HS-5 (cell line): ENCODE results near the gene PTPRD.

Experiments used
- DNase-seq: peaks from one replicate; pipeline ENCODE4 v3.0.0-alpha.2; 2012; ENCODE audit warnings: low read depth

Gene PTPRD

GRCh38 chr9:9605681-9606080 is 1007.1 kb downstream of the PTPRD start:
- no peak for DNase-seq

DNA sequence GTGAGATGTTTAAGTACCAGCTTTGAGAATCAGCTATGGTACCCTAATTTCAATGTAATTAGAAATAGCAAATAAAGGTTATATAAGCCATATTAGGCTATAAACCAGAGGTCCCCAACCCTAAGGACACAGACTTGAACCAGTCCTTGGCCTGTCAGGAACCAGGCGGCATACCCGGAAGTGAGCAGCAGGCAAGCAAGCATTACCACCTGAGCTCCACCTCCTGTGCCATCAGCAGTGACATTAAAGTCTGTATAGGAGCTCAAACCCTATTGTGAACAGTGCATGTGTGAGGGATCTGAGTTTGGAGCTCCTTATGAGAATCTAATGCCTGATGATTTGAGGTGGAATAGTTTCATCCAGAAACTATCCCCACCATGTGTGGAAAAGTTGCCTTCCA is 1009.5 kb downstream of the PTPRD start:
- no peak for DNase-seq

GRCh38 chr9:9598723-9599122 is 1014.1 kb downstream of the PTPRD start:
- DNase-seq = no peak

GRCh38 chr9:9592104-9592503 is 1020.7 kb downstream of the PTPRD start:
- no peak for DNase-seq

DNA sequence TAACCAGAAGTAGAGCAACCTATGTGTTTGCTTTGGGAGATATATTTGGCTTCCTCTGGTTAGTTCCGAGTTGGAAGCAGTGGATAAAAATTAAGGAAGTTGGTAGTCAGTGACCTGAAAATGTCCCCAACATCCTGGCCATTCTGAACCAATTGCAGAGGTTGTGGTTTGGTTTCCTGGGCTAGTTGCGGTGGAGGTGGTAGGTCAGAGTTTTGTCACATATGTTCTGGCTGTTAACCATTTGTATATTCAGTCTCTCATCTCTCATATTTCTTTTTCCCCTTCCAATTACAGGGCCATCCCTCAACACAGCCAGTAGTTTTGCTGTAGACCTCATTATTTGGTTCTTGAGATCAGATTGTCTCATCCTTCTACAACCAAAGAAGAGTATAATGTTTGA is 1026.9 kb downstream of the PTPRD start:
- DNase-seq = no peak

- DNase-seq = no peak
Measured at GRCh38 chr9:9574080-9574479, 1038.7 kb downstream of the PTPRD start.

GRCh38 chr9:9565700-9566099 is 1047.1 kb downstream of the PTPRD start:
- DNase-seq = no peak

GRCh38 chr9:9563817-9564216 is 1049.0 kb downstream of the PTPRD start:
- no peak for DNase-seq

- DNase-seq = no peak
Measured at GRCh38 chr9:9560382-9561035, 1052.3 kb downstream of the PTPRD start.

DNA sequence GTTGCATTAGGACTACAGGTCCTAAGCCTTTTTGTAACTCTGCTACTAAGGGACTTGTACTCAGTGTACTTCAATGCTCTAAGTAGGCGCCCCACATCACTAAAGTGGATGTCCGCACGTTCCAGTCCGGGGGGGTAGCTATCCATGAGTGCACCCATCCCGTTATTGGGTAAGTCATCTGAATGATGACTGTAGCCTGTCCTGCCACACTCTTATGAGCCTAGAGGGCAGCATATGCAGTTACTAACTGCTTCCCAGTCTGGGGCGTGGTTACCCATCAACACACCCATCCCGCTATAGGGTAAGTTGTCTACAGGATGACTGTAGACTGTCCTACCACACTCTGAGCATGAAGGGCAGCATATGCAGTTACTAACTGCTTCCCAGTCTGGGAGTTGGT is 1053.9 kb downstream of the PTPRD start:
- no peak for DNase-seq

- DNase-seq = no peak
Measured at GRCh38 chr9:9557804-9558334, 1054.9 kb downstream of the PTPRD start.

DNA sequence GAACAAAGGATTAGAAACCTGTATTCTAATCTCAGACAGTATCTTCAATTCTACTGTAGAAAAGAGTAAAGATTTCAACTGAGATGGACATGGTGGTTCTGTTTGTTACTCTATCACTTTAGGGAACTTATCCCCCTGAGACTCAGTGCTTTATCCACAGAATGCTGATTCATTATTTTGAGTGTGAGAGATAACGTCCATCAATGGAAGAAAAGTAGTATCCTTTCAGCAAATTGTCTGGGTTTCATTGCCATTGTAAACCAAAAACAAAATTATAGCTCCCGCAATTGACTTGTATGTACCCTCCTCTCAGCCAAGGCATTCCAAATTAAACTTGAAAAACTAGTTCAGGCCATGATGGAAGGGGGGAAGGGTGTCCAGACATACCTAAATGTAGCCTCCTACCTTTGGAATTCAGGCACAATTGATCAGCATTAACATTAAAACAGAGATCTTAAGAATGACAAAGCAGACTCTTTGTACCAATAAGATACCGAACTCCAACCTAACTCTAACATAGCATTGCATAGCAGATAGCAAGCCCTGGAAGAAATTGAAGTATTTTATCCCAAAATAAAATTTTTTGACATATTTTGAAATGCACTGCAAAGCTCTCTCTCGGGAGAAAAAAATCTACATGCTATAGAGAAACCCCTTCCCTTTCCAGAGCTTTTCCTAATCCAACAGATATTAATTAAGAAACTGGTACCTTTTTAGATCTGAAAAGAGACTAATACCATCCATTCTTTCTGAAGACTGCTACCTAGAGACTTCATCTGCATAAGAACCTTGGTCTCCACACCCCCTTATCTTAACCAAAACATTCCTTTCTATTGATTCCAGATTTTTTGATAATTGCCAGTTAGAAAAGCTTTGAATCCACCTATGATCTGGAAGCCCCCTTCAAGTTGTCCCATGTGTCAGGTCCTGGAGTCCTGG is 1055.7 kb downstream of the PTPRD start:
- no peak for DNase-seq

- no peak for DNase-seq
Measured at GRCh38 chr9:9552665-9553064, 1060.1 kb downstream of the PTPRD start.

DNA sequence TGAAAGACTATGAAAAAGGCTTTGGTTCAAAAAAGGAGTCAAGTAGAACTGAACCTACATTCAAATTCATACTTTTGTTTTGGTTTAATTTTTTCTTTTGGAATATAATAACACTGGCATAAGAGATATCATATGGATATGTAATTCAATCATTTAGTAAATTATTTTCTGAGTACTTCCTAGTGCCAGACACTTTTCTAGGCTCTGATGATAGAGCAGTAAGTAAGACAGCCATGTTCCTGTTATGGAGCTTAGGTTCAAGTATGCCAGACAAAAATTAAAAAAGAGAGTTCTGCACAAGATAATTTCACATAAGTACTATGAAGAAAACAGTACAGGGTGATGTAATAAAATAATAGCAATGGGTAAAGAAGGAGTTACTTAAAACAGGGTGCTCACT is 1074.0 kb downstream of the PTPRD start:
- DNase-seq = no peak

GRCh38 chr9:9538356-9538755 is 1074.4 kb downstream of the PTPRD start:
- no peak for DNase-seq

GRCh38 chr9:9536523-9536922 is 1076.3 kb downstream of the PTPRD start:
- DNase-seq = no peak

- no peak for DNase-seq
Measured at GRCh38 chr9:9523476-9524139, 1089.2 kb downstream of the PTPRD start.

DNA sequence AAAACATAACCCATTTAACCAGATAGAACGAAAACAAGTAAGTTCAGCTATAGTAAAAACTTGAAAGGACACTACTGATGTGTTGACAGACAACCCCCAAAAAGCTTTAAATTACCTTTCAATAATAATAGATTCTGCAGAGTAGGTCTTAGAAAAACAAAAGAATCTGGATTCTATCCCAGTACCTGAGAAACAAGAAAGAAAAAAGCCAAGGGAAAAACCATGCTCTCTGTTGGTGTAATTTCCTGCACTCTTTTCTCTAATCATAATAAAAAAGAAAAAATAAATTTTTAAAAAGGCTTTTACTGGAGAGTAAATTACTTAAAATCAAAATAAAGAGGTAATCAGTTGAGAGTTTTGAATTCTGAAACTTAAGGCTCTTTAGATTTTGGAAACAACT is 1090.4 kb downstream of the PTPRD start:
- no peak for DNase-seq

- no peak for DNase-seq
Measured at GRCh38 chr9:9521033-9521779, 1091.6 kb downstream of the PTPRD start.

DNA sequence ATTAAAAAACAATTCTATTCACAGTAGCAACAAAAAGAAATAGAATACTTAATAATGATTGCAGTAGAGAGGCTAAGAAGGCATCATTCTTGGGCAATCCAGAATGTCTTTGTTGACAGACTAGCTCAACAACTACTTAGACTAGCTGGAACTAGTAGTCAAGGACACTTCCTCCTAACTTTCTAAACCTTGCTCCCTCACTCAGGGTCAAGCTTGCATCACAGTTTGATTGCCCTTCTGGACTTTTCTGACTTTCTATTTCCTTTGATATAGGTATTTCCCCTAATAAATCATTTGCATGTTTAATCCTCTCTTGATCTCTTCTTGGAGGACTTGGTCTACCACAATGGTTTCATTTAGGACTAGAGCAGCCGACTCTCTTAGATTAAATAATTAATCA is 1107.9 kb downstream of the PTPRD start:
- DNase-seq = no peak

DNA sequence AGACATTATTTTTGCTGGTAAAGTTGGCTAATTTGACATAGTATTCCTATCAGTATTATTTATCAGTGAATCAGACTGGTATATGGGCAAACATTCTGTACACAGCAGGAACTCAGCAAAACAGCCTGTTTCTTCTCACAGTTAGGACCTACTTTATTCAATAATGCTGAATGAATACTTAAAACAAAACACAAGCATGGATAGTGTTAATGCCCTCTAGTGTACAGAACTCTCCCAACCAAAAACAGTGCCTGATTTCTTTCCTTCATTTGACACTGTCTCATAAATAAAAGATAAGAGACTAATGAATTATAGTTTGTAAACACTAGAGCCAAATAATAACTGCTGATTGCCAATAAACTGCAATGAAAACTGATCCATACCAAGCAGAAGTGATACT is 1113.3 kb downstream of the PTPRD start:
- DNase-seq = no peak

DNA sequence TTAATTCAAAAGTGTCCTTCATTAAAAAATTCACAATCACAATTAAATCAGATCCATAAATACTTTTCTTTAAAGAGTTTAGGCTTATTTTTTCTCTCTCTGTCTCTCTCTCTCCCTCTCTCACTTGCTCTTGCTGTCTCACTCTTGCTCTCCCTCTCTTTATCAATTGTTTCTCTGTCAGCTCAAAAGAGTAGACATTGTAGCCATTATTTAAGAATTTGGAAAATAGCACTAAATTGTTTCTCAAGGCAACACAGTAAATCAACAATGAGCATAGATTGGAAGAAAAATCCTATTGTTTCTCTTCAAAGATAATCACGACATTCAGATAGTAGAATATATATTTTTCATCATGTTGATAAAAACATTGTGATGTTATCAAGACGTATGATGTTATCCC is 1114.0 kb downstream of the PTPRD start:
- no peak for DNase-seq
